ENCODE measurements around the gene BMPER.

GRCh38 chr7:33923440-33924229 is 18.3 kb downstream of the BMPER start:
- TF ChIP-seq CTCF (IDR thresholded peaks at IDR 0.05) (peak; percentile 19), SIN3A (IDR thresholded peaks at IDR 0.05; ENCODE audit: borderline replicate concordance, insufficient read depth, low read depth, low read length) (no peak), POLR2AphosphoS5 (IDR thresholded peaks at IDR 0.05; ENCODE audit: low read depth, low read length) (no peak)
- TF ChIP-seq, protein P1, sequence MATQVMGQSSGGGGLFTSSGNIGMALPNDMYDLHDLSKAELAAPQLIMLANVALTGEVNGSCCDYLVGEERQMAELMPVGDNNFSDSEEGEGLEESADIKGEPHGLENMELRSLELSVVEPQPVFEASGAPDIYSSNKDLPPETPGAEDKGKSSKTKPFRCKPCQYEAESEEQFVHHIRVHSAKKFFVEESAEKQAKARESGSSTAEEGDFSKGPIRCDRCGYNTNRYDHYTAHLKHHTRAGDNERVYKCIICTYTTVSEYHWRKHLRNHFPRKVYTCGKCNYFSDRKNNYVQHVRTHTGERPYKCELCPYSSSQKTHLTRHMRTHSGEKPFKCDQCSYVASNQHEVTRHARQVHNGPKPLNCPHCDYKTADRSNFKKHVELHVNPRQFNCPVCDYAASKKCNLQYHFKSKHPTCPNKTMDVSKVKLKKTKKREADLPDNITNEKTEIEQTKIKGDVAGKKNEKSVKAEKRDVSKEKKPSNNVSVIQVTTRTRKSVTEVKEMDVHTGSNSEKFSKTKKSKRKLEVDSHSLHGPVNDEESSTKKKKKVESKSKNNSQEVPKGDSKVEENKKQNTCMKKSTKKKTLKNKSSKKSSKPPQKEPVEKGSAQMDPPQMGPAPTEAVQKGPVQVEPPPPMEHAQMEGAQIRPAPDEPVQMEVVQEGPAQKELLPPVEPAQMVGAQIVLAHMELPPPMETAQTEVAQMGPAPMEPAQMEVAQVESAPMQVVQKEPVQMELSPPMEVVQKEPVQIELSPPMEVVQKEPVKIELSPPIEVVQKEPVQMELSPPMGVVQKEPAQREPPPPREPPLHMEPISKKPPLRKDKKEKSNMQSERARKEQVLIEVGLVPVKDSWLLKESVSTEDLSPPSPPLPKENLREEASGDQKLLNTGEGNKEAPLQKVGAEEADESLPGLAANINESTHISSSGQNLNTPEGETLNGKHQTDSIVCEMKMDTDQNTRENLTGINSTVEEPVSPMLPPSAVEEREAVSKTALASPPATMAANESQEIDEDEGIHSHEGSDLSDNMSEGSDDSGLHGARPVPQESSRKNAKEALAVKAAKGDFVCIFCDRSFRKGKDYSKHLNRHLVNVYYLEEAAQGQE (IDR thresholded peaks at IDR 0.05; ENCODE audit: insufficient read depth in 1 of 2, low read depth in 2 of 2, low read length in 1 of 2): no peak
